PC-3 (cell line): ENCODE data around the gene ASB2. TPM values are rescaled to one million over a fixed set of nuclear protein-coding genes. Genes with fewer than 3 reads are reported as not detected.

Experiments
- ATAC-seq: fragments of 200-7000 bp; cut with Tn5 transposase; 2 replicates; pipeline ENCODE4 v1.9.1; 2020; ENCODE audit warnings: mild to moderate bottlenecking, moderate library complexity
- BruUV-seq: library from RNA; stranded (reverse); fragments of 400-500 nt; replicated peaks from 2 replicates; lab custom pipeline; 2021; lab: Mats Ljungman, UMichigan
- CTCF ChIA-PET: fragments of 300-600 bp; sonication (Branson Sonifier 250); formaldehyde crosslinking; loops from one replicate; lab custom pipeline; 2022; ENCODE audit warnings: antibody characterized with exemption; lab: Charles Lee
- POLR2A ChIA-PET: fragments of 300-600 bp; sonication (Branson Sonifier 250); formaldehyde crosslinking; loops from one replicate; lab custom pipeline; 2022; ENCODE audit warnings: antibody characterized with exemption; ENCODE audit not compliant: unreplicated experiment; lab: Charles Lee
- DNase-seq: peaks from one replicate; pipeline ENCODE4 v3.0.0-alpha.2; 2015
- H2AFZ ChIP-seq: fragments of 300-600 bp; sonication (generic); 2 replicates; pipeline ENCODE4 v1.6.0; 2016; ENCODE audit warnings: antibody characterized with exemption, low read length
- H3F3A ChIP-seq: fragments of 300-600 bp; sonication (generic); one replicate; pipeline ENCODE4 v1.6.0; 2017; ENCODE audit warnings: antibody characterized with exemption, low read length, control low read depth, mild to moderate bottlenecking; ENCODE audit not compliant: unreplicated experiment
- H3K27ac ChIP-seq: fragments of 300-600 bp; sonication (generic); 2 replicates; pipeline ENCODE4 v1.5.1; 2016; ENCODE audit warnings: mild to moderate bottlenecking, low read length
- H3K27me3 ChIP-seq: fragments of 300-600 bp; sonication (generic); 2 replicates; pipeline ENCODE4 v1.6.1; 2016; ENCODE audit warnings: low read length, mixed read lengths
- H3K36me3 ChIP-seq: fragments of 300-600 bp; sonication (generic); 2 replicates; pipeline ENCODE4 v1.6.1; 2016; ENCODE audit warnings: low read depth, mixed run types, low read length, mixed read lengths
- H3K4me1 ChIP-seq: fragments of 300-600 bp; sonication (generic); 2 replicates; pipeline ENCODE4 v1.5.1; 2016; ENCODE audit warnings: low read length; ENCODE audit not compliant: insufficient read depth
- H3K4me2 ChIP-seq: fragments of 300-600 bp; sonication (generic); 2 replicates; pipeline ENCODE4 v1.6.0; 2016; ENCODE audit warnings: low read length
- H3K4me3 ChIP-seq: fragments of 300-600 bp; sonication (generic); 2 replicates; pipeline ENCODE4 v1.5.1; 2016; ENCODE audit warnings: mild to moderate bottlenecking, low read length, mixed read lengths
- H3K79me2 ChIP-seq: fragments of 300-600 bp; sonication (generic); 2 replicates; pipeline ENCODE4 v1.6.1; 2017; ENCODE audit warnings: low read length, mixed read lengths
- H3K9ac ChIP-seq: fragments of 300-600 bp; sonication (generic); 2 replicates; pipeline ENCODE4 v1.6.0; 2016; ENCODE audit warnings: mild to moderate bottlenecking, low read length
- H3K9me2 ChIP-seq: fragments of 300-600 bp; sonication (generic); replicated peaks from 2 replicates; pipeline ENCODE4 v1.6.1; 2016; ENCODE audit warnings: mixed run types, low read length, mixed read lengths
- H3K9me3 ChIP-seq: fragments of 300-600 bp; sonication (generic); 2 replicates; pipeline ENCODE4 v1.6.1; 2016; ENCODE audit warnings: low read length, mixed read lengths
- H4K20me1 ChIP-seq: fragments of 300-600 bp; sonication (generic); 2 replicates; pipeline ENCODE4 v1.6.1; 2016; ENCODE audit warnings: low read length, mixed read lengths
- CTCF ChIP-seq: fragments of 300-600 bp; sonication (generic); conservative IDR thresholded peaks from 2 replicates; pipeline ENCODE4 v1.5.1; 2017; ENCODE audit warnings: antibody characterized with exemption, low read depth, mild to moderate bottlenecking, low read length
- EZH2 ChIP-seq: fragments of 300-600 bp; sonication (generic); IDR thresholded peaks from one replicate; pipeline ENCODE4 v1.6.1; 2017; ENCODE audit warnings: antibody characterized with exemption, mild to moderate bottlenecking, low read length; ENCODE audit not compliant: unreplicated experiment
- EZH2phosphoT487 ChIP-seq: fragments of 300-600 bp; sonication (generic); IDR thresholded peaks from 2 replicates; pipeline ENCODE4 v1.6.1; 2018; ENCODE audit warnings: mild to moderate bottlenecking, antibody characterized with exemption, low read length, borderline replicate concordance
- intact Hi-C: fragments of 100-400 bp; cut with micrococcal nuclease; formaldehyde crosslinking; loops from 2 replicates; pipeline ENCODE4 v1.9.0; 2023
- total RNA-seq: library from RNA; depleted of rRNA; stranded (reverse); fragments of >200 nt; gene quantifications from 2 replicates; pipeline ENCODE4 v1.2.3, GENCODE V29; 2014

Gene ASB2
- total RNA-seq, 1 experiment from 2014 or later: 0.22 TPM

- TF ChIP-seq EZH2 (no peak), EZH2phosphoT487 (no peak)
- H3K9me2 ChIP-seq: no peaks in the 10 kb centered on the region
- H3K36me3 ChIP-seq: no peaks in the 10 kb centered on the region
- no peak overlapping the region for H3K27ac ChIP-seq
- H3K4me1 ChIP-seq: peaks cover 25% of the 10 kb centered on the region
- no TSS peak for BruUV-seq
- no peaks in the 10 kb centered on the region for H3K9me3 ChIP-seq
- no peaks in the 10 kb centered on the region for H3K27me3 ChIP-seq
- no peak for ATAC-seq
- no peak overlapping the region for H3K4me3 ChIP-seq
- H2AFZ ChIP-seq: no peak overlapping the region
- H3F3A ChIP-seq: no peaks in the 10 kb centered on the region
- no peaks in the 10 kb centered on the region for H4K20me1 ChIP-seq
- ChIA-PET CTCF (no interaction called here), POLR2A (no interaction called here)
- H3K4me2 ChIP-seq: no peak overlapping the region
- no peak overlapping the region for H3K9ac ChIP-seq
- no peaks in the 10 kb centered on the region for H3K79me2 ChIP-seq
- DNase-seq: no peak
- intact Hi-C loops: no loop called here
Measured at GRCh38 chr14:93962701-93963601, 13.4 kb downstream of the ASB2 start.

- no peaks in the 10 kb centered on the region for H3K27me3 ChIP-seq
- H3K4me2 ChIP-seq: no peak overlapping the region
- no peaks in the 10 kb centered on the region for H3K9me2 ChIP-seq
- H4K20me1 ChIP-seq: no peaks in the 10 kb centered on the region
- peaks cover 25% of the 10 kb centered on the region for H3K4me1 ChIP-seq
- H3K9ac ChIP-seq: no peak overlapping the region
- no peaks in the 10 kb centered on the region for H3K79me2 ChIP-seq
- TF ChIP-seq CTCF (no peak), EZH2phosphoT487 (no peak), EZH2 (no peak)
- no peak overlapping the region for H2AFZ ChIP-seq
- ATAC-seq: no peak
- intact Hi-C loops: no loop called here
- H3K9me3 ChIP-seq: no peaks in the 10 kb centered on the region
- H3K4me3 ChIP-seq: no peak overlapping the region
- no peaks in the 10 kb centered on the region for H3F3A ChIP-seq
- no peak for DNase-seq
- CTCF ChIA-PET: no interaction called here
- BruUV-seq: no TSS peak
- no peaks in the 10 kb centered on the region for H3K36me3 ChIP-seq
- POLR2A ChIA-PET: no interaction called here
- no peak overlapping the region for H3K27ac ChIP-seq
Measured at GRCh38 chr14:93961620-93962019, 14.8 kb downstream of the ASB2 start.

- intact Hi-C loops: no loop called here
- Histone ChIP-seq H4K20me1 (no peaks in the 10 kb centered on the region), H3K27me3 (no peaks in the 10 kb centered on the region), H3K36me3 (no peaks in the 10 kb centered on the region), H3K9me2 (no peaks in the 10 kb centered on the region), H3K9ac (peak overlapping the region; percentile 50; the same call in 1 of the 2 replicates), H3K4me2 (no peak overlapping the region), H3K9me3 (no peaks in the 10 kb centered on the region), H3K79me2 (no peaks in the 10 kb centered on the region), H2AFZ (no peak overlapping the region), H3K4me3 (no peak overlapping the region), H3K4me1 (peaks cover 25% of the 10 kb centered on the region), H3F3A (no peaks in the 10 kb centered on the region), H3K27ac (0 out of 2 replicates have a peak overlapping the region, but pooled peaks have one; percentile 85)
- CTCF ChIA-PET: no interaction called here
- POLR2A ChIA-PET: no interaction called here
- BruUV-seq: no TSS peak
- no peak for TF ChIP-seq CTCF
- no peak for TF ChIP-seq EZH2phosphoT487
- TF ChIP-seq EZH2: no peak
- no peak for DNase-seq
- no peak for ATAC-seq
Measured at GRCh38 chr14:93960774-93961438, 15.5 kb downstream of the ASB2 start.
